HEK293 (cell line): ENCODE results near the gene AP1S2.
A peak's percentile ranks its signal among the peaks of the same experiment; 100 is the strongest.
"Not testable (repeated sequence)": the region's sequence is repeated elsewhere in the genome, so short reads cannot be mapped to it uniquely, and the experiment has no call there.

Source experiments
- CTCF ChIA-PET: fragments of 350-600 bp; formaldehyde crosslinking; extraction: SDS; loops from one replicate; lab custom pipeline; 2021; ENCODE audit warnings: antibody characterized with exemption; lab: Yijun Ruan, JAX
- POLR2A ChIA-PET: fragments of 300-600 bp; formaldehyde crosslinking; extraction: SDS; loops from one replicate; lab custom pipeline; 2020; ENCODE audit warnings: antibody characterized with exemption, inconsistent platforms; lab: Yijun Ruan, JAX
- H3K27ac ChIP-seq: fragments of 200-500 bp; sonication (Bioruptor generic); 2 replicates; pipeline ENCODE4 v1.5.1; 2014; ENCODE audit warnings: low read depth, low read length, control low read depth, inconsistent platforms; ENCODE audit errors: extremely low read depth
- H3K36me3 ChIP-seq, 2 experiments: fragments of 200-500 bp in 1 of 2; sonication (Bioruptor generic) in 1 of 2; 1 replicate in 1 of 2; 2 replicates in 1 of 2; pipeline ENCODE4 v1.5.1; 2014 to 2017; ENCODE audit warnings: inconsistent platforms in 2 of 2, low read length in 2 of 2; ENCODE audit not compliant: control insufficient read depth in 2 of 2, insufficient read depth in 1 of 2
- H3K4me1 ChIP-seq: fragments of 200-500 bp; sonication (Bioruptor generic); 2 replicates; pipeline ENCODE4 v1.5.1; 2014; ENCODE audit warnings: mild to moderate bottlenecking, low read length, inconsistent platforms; ENCODE audit not compliant: control insufficient read depth, insufficient read depth
- H3K4me3 ChIP-seq: 2 replicates; pipeline ENCODE4 v1.5.1; 2011; ENCODE audit warnings: low read depth, mild to moderate bottlenecking, control low read depth, low read length, moderate library complexity
- H3K9me3 ChIP-seq: fragments of 200-500 bp; sonication (Bioruptor generic); 2 replicates; pipeline ENCODE4 v1.5.1; 2014; ENCODE audit warnings: low read depth, low read length, inconsistent platforms; ENCODE audit not compliant: control insufficient read depth, insufficient read depth
- GLIS2 ChIP-seq: fragments of 450-650 bp; formaldehyde crosslinking; IDR thresholded peaks from 2 replicates; pipeline ENCODE4 v1.5.1; 2016; ENCODE audit warnings: missing biosample characterization, missing genetic modification characterization
- ZBTB17 ChIP-seq: fragments of 450-650 bp; formaldehyde crosslinking; IDR thresholded peaks from 2 replicates; pipeline ENCODE4 v1.5.1; 2016; ENCODE audit warnings: missing biosample characterization, missing genetic modification characterization
- ZNF112 ChIP-seq: fragments of 450-650 bp; formaldehyde crosslinking; IDR thresholded peaks from 2 replicates; pipeline ENCODE4 v1.5.0; 2017; ENCODE audit warnings: missing biosample characterization, missing genetic modification characterization
- ZNF19 ChIP-seq: fragments of 450-650 bp; formaldehyde crosslinking; IDR thresholded peaks from 2 replicates; pipeline ENCODE4; 2016; ENCODE audit warnings: missing biosample characterization, missing genetic modification characterization, low read depth
- ZNF394 ChIP-seq: fragments of 450-650 bp; formaldehyde crosslinking; IDR thresholded peaks from 2 replicates; pipeline ENCODE4 v1.5.1; 2016; ENCODE audit warnings: missing biosample characterization, missing genetic modification characterization, mild to moderate bottlenecking, moderate library complexity, borderline replicate concordance
- ZNF416 ChIP-seq: fragments of 450-650 bp; formaldehyde crosslinking; IDR thresholded peaks from 2 replicates; pipeline ENCODE4 v1.5.1; 2016; ENCODE audit warnings: missing biosample characterization, missing genetic modification characterization
- ZNF426 ChIP-seq: fragments of 450-650 bp; formaldehyde crosslinking; IDR thresholded peaks from 2 replicates; pipeline ENCODE4 v1.5.1; 2017; ENCODE audit warnings: missing biosample characterization, missing genetic modification characterization, mild to moderate bottlenecking, inconsistent platforms, moderate library complexity
- ZNF623 ChIP-seq: fragments of 450-650 bp; formaldehyde crosslinking; IDR thresholded peaks from 2 replicates; pipeline ENCODE4 v1.5.1; 2016; ENCODE audit warnings: missing biosample characterization, missing genetic modification characterization
- TF ChIP-seq, protein P1 (sequence below): fragments of 450-650 bp; formaldehyde crosslinking; IDR thresholded peaks from 2 replicates; pipeline ENCODE4 v1.5.1; 2016; ENCODE audit warnings: missing biosample characterization, missing genetic modification characterization
- TF ChIP-seq, protein P2 (sequence below): fragments of 450-650 bp; formaldehyde crosslinking; IDR thresholded peaks from 2 replicates; pipeline ENCODE4 v1.5.1; 2016; ENCODE audit warnings: missing biosample characterization, missing genetic modification characterization, low read depth
- TF ChIP-seq, protein P3 (sequence below): fragments of 450-650 bp; formaldehyde crosslinking; IDR thresholded peaks from 2 replicates; pipeline ENCODE4; 2016; ENCODE audit warnings: missing biosample characterization, missing genetic modification characterization
- TF ChIP-seq, protein P4 (sequence below): IDR thresholded peaks from 2 replicates; pipeline ENCODE4 v1.6.1; 2011; ENCODE audit warnings: mild to moderate bottlenecking, low read depth, low read length, borderline replicate concordance
- TF ChIP-seq, protein P5 (sequence below): fragments of 450-650 bp; formaldehyde crosslinking; IDR thresholded peaks from 2 replicates; pipeline ENCODE4 v1.5.1; 2017; ENCODE audit warnings: missing biosample characterization, missing genetic modification characterization

AP1S2 gene

DNA sequence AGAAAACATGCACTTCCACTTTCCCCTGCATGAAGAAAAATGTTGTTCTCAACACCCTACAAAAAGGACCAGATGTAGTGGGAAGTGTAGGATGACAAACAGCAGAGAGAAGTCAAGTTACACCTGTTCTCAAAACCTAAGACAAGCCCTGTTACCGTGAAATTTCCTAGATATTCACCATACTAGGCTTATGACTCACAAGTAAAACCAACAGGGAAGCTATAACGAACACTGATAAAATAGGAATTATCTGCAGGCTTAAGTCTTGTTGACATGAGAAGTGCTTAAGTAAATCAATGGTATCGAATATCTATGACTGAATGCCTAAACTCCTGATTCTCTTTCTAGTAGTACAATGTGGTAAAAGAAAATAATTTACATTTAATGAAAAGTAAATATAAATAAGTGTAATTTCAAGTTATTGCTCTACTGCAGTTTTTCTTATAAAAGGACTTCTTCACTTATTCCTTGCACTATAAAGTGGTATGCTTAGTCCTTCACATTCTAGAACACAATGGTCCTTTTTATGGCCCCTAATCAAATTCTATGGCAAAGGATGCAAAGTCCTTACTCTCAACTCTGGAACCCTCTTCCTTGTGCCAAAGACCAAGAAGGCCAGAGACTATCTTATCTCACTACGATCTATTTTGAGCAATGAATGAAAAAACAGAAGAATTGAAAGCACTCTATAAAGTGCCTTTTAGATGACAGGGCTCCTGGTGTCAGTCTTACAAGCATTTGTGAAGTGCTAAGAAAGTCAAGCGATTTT lies 19.6 kb downstream of the AP1S2 start (continued):
- TF ChIP-seq, protein P1, sequence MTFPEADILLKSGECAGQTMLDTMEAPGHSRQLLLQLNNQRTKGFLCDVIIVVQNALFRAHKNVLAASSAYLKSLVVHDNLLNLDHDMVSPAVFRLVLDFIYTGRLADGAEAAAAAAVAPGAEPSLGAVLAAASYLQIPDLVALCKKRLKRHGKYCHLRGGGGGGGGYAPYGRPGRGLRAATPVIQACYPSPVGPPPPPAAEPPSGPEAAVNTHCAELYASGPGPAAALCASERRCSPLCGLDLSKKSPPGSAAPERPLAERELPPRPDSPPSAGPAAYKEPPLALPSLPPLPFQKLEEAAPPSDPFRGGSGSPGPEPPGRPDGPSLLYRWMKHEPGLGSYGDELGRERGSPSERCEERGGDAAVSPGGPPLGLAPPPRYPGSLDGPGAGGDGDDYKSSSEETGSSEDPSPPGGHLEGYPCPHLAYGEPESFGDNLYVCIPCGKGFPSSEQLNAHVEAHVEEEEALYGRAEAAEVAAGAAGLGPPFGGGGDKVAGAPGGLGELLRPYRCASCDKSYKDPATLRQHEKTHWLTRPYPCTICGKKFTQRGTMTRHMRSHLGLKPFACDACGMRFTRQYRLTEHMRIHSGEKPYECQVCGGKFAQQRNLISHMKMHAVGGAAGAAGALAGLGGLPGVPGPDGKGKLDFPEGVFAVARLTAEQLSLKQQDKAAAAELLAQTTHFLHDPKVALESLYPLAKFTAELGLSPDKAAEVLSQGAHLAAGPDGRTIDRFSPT (tag by site-specific recombination): peak; percentile 55
- TF ChIP-seq ZBTB17 (tag by site-specific recombination): peak; percentile 76

DNA sequence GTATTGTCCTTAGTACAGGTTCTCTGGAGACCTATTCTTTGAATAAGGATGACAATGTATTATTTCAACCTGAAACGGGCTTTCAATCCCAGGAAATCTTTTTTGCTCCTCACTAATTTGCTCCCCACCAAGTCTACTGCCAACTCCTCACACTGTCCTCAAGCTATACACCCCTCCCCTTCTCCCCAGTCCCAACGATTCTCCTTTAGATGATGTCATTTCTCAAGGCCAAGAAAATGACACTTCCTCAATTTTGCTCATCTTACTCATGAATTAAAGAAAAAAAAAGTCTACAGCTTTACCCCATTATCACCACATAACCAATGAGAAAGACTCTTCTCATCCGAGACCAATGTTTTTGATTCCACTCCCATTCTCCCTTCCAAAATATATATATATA lies 20.6 kb downstream of the AP1S2 start:
- ChIA-PET POLR2A (no interaction called here), CTCF (no interaction called here)
- no peak overlapping the region for H3K27ac ChIP-seq
- H3K36me3 ChIP-seq: peaks cover 3 to 32% of the 10 kb centered on the region in 2 experiments
- H3K9me3 ChIP-seq: no peaks in the 10 kb centered on the region
- peaks cover 6% of the 10 kb centered on the region for H3K4me1 ChIP-seq
- TF ChIP-seq ZNF19 (tag by site-specific recombination): no peak
- TF ChIP-seq, protein P2, sequence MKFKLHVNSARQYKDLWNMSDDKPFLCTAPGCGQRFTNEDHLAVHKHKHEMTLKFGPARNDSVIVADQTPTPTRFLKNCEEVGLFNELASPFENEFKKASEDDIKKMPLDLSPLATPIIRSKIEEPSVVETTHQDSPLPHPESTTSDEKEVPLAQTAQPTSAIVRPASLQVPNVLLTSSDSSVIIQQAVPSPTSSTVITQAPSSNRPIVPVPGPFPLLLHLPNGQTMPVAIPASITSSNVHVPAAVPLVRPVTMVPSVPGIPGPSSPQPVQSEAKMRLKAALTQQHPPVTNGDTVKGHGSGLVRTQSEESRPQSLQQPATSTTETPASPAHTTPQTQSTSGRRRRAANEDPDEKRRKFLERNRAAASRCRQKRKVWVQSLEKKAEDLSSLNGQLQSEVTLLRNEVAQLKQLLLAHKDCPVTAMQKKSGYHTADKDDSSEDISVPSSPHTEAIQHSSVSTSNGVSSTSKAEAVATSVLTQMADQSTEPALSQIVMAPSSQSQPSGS (tag by site-specific recombination): peak; percentile 87
- H3K4me3 ChIP-seq: no peak overlapping the region

DNA sequence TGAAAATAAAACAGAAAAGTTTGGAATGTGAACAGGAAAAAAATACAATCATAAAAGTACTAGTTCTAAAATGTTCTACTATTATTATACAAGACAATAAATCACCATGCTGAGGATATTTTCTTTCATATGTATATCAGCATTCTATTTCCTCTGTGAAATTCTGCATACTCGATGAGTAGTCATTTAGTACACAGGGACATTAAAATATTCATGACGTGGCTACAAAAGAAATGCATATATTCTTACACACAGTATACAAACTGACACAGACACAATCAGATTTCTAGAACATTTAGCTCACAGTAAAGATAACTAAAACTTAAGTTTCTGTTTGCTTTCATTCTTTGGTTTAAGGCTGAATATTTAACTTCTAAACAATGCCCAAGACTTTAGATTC lies 23.3 kb downstream of the AP1S2 start:
- CTCF ChIA-PET, H3K4me3 ChIP-seq, H3K4me1 ChIP-seq, H3K9me3 ChIP-seq, POLR2A ChIA-PET, H3K27ac ChIP-seq: not testable (repeated sequence)
- H3K36me3 ChIP-seq: peaks cover 8 to 33% of the 10 kb centered on the region in 2 experiments

DNA sequence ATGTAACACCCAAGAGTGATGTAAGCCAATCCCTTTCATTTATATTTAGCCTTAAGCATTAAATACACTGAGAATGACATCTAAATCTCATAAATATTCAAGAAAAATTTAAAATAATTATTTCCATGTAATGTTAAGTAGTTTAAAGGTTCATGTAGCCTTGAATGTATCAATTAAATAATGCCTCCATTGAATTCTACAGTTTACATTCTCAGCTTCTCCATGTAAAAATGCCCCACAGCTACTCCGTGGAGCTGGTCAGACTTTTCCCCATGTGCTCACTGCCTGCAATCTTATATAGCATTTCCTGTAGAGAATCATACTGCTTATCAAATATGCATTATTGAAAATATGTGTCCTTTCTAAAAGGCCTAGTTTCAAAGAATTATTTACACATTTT lies 25.4 kb downstream of the AP1S2 start:
- peak; percentile 63; the same call in 1 of the 2 replicates for TF ChIP-seq ZNF394 (tag by site-specific recombination)
- no peak for TF ChIP-seq ZNF416
- POLR2A ChIA-PET: interaction anchor here (1.4 kb wide), 1 partner anchor 26 kb away, joined by 3 read pairs; the partner anchor contains the start of gene AP1S2
- H3K27ac ChIP-seq: no peak overlapping the region
- peaks cover 10 to 36% of the 10 kb centered on the region in 2 experiments; a peak in 2 of 3 replicates for H3K36me3 ChIP-seq
- no peak overlapping the region for H3K4me3 ChIP-seq
- H3K9me3 ChIP-seq: no peaks in the 10 kb centered on the region
- CTCF ChIA-PET: interaction anchor here (1.6 kb wide), 1 partner anchor 19 kb away, joined by 3 read pairs; no protein-coding TSS in a partner anchor
- H3K4me1 ChIP-seq: no peaks in the 10 kb centered on the region

DNA sequence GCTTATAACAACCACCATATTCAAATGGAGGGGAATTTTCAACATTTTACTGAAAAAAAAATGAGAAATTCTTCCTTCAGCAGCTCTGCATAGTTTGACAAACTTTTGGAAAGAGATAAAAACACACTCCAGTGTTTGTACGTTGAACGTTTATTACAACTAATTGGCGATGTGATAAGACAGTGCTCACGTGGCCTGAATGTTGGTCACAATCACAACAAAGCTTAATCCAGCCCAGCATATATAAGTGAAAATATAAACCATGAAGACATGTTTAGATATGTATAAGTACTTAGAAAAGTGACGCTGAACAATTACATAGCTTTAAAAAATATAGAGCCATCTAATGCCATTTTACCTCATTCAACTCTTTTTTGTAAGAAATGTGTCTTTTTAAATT lies 28.7 kb downstream of the AP1S2 start:
- H3K4me1 ChIP-seq: no peaks in the 10 kb centered on the region
- CTCF ChIA-PET: interaction anchor here (1.1 to 1.5 kb wide), 2 partner anchors 10 to 139 kb away, joined by 3 to 4 read pairs; no protein-coding TSS in a partner anchor
- no peak for TF ChIP-seq ZNF623 (tag by site-specific recombination)
- no peak for TF ChIP-seq ZNF112 (tag by site-specific recombination)
- TF ChIP-seq ZNF426 (tag by site-specific recombination): no peak
- TF ChIP-seq, protein P3, sequence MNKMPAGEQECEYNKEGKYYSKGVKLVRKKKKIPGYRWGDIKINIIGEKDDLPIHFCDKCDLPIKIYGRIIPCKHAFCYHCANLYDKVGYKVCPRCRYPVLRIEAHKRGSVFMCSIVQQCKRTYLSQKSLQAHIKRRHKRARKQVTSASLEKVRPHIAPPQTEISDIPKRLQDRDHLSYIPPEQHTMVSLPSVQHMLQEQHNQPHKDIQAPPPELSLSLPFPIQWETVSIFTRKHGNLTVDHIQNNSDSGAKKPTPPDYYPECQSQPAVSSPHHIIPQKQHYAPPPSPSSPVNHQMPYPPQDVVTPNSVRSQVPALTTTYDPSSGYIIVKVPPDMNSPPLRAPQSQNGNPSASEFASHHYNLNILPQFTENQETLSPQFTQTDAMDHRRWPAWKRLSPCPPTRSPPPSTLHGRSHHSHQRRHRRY: no peak
- TF ChIP-seq GLIS2 (tag by site-specific recombination): no peak
- TF ChIP-seq, protein P4, sequence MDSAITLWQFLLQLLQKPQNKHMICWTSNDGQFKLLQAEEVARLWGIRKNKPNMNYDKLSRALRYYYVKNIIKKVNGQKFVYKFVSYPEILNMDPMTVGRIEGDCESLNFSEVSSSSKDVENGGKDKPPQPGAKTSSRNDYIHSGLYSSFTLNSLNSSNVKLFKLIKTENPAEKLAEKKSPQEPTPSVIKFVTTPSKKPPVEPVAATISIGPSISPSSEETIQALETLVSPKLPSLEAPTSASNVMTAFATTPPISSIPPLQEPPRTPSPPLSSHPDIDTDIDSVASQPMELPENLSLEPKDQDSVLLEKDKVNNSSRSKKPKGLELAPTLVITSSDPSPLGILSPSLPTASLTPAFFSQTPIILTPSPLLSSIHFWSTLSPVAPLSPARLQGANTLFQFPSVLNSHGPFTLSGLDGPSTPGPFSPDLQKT: no peak
- TF ChIP-seq, protein P5, sequence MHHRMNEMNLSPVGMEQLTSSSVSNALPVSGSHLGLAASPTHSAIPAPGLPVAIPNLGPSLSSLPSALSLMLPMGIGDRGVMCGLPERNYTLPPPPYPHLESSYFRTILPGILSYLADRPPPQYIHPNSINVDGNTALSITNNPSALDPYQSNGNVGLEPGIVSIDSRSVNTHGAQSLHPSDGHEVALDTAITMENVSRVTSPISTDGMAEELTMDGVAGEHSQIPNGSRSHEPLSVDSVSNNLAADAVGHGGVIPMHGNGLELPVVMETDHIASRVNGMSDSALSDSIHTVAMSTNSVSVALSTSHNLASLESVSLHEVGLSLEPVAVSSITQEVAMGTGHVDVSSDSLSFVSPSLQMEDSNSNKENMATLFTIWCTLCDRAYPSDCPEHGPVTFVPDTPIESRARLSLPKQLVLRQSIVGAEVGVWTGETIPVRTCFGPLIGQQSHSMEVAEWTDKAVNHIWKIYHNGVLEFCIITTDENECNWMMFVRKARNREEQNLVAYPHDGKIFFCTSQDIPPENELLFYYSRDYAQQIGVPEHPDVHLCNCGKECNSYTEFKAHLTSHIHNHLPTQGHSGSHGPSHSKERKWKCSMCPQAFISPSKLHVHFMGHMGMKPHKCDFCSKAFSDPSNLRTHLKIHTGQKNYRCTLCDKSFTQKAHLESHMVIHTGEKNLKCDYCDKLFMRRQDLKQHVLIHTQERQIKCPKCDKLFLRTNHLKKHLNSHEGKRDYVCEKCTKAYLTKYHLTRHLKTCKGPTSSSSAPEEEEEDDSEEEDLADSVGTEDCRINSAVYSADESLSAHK (tag by site-specific recombination): no peak

More for the DNA sequence above, 28.7 kb downstream of the AP1S2 start:
- POLR2A ChIA-PET: no interaction called here
- no peak overlapping the region for H3K27ac ChIP-seq
- H3K36me3 ChIP-seq: peaks cover 27 to 35% of the 10 kb centered on the region in 2 experiments
- no peaks in the 10 kb centered on the region for H3K9me3 ChIP-seq
- H3K4me3 ChIP-seq: no peak overlapping the region
